Keratinocyte (primary cell): ENCODE measurements around the gene VAT1. TPM values are rescaled to one million over a fixed set of nuclear protein-coding genes. Genes with fewer than 3 reads are reported as not detected.

Experiments used
- DNase-seq: peaks from one replicate; pipeline ENCODE4 v3.0.0-alpha.2; 2011; ENCODE audit warnings: low read depth, missing footprints, low spot score
- FAIRE-seq: peaks from 2 replicates; lab custom pipeline; 2011; peaks lifted over from hg19 to GRCh38; lab: Jason Lieb, UNC
- H2AFZ ChIP-seq: 2 replicates; pipeline ENCODE4 v1.6.0; 2012; ENCODE audit warnings: low read length, control low read depth, inconsistent platforms; ENCODE audit not compliant: control insufficient read depth
- H3K27ac ChIP-seq: 2 replicates; pipeline ENCODE4 v1.5.1; 2011; ENCODE audit warnings: low read length; ENCODE audit not compliant: control insufficient read depth, insufficient read depth
- H3K27me3 ChIP-seq: 3 replicates; pipeline ENCODE4 v1.6.0; 2011; ENCODE audit warnings: low read length; ENCODE audit not compliant: control insufficient read depth, insufficient read depth; ENCODE audit errors: extremely low read depth
- H3K36me3 ChIP-seq, 2 experiments: 2 replicates in 1 of 2; 3 replicates in 1 of 2; pipeline ENCODE4 v1.5.1; 2011; ENCODE audit warnings: low read length in 2 of 2, mild to moderate bottlenecking in 1 of 2; ENCODE audit not compliant: control insufficient read depth in 2 of 2, insufficient read depth in 2 of 2; ENCODE audit errors: extremely low read depth in 1 of 2
- H3K4me1 ChIP-seq: 3 replicates; pipeline ENCODE4 v1.5.1; 2011; ENCODE audit warnings: low read length; ENCODE audit not compliant: control insufficient read depth, insufficient read depth; ENCODE audit errors: extremely low read depth
- H3K4me2 ChIP-seq: 3 replicates; pipeline ENCODE4 v1.6.0; 2011; ENCODE audit warnings: low read depth, low read length; ENCODE audit not compliant: control insufficient read depth, insufficient read depth; ENCODE audit errors: extremely low read depth
- H3K4me3 ChIP-seq, 3 experiments: fragments of 200-600 bp in 1 of 3; sonication (generic) in 1 of 3; 2 replicates in 2 of 3; 3 replicates in 1 of 3; pipeline ENCODE4 v1.5.1; 2011 to 2016; ENCODE audit warnings: low read length in 3 of 3, mild to moderate bottlenecking in 3 of 3, control low read depth in 2 of 3, inconsistent platforms in 1 of 3, low read depth in 1 of 3, mixed read lengths in 1 of 3, mixed run types in 1 of 3, moderate library complexity in 1 of 3; ENCODE audit not compliant: control insufficient read depth in 2 of 3, insufficient read depth in 2 of 3; ENCODE audit errors: extremely low read depth in 1 of 3
- H3K79me2 ChIP-seq: 2 replicates; pipeline ENCODE4 v1.6.0; 2012; ENCODE audit warnings: low read length; ENCODE audit not compliant: control insufficient read depth, insufficient read depth
- H3K9ac ChIP-seq: 3 replicates; pipeline ENCODE4 v1.6.0; 2011; ENCODE audit warnings: low read length; ENCODE audit not compliant: control insufficient read depth, insufficient read depth; ENCODE audit errors: extremely low read depth
- H3K9me1 ChIP-seq: 3 replicates; pipeline ENCODE4 v1.6.0; 2011; ENCODE audit warnings: low read length; ENCODE audit not compliant: control insufficient read depth, insufficient read depth; ENCODE audit errors: extremely low read depth
- H3K9me3 ChIP-seq: 2 replicates; pipeline ENCODE4 v1.5.1; 2012; ENCODE audit warnings: low read depth, low read length; ENCODE audit not compliant: control insufficient read depth
- H4K20me1 ChIP-seq: 3 replicates; pipeline ENCODE4 v1.6.0; 2011; ENCODE audit warnings: low read length; ENCODE audit not compliant: control insufficient read depth, insufficient read depth; ENCODE audit errors: extremely low read depth
- CTCF ChIP-seq, 3 experiments: IDR thresholded peaks in 1 of 3; conservative IDR thresholded peaks in 1 of 3; optimal IDR thresholded peaks in 1 of 3; 2 replicates in 2 of 3; 3 replicates in 1 of 3; pipeline versions ENCODE3 to v1.5.1; 2011; ENCODE audit warnings: low read length in 3 of 3, mild to moderate bottlenecking in 3 of 3, moderate library complexity in 2 of 3, control low read depth in 1 of 3, inconsistent platforms in 1 of 3; ENCODE audit not compliant: insufficient read depth in 2 of 3; ENCODE audit errors: extremely low read depth in 1 of 3
- EZH2 ChIP-seq: IDR thresholded peaks from one replicate; pipeline ENCODE4 v1.6.1; 2012; ENCODE audit warnings: inconsistent platforms, mild to moderate bottlenecking, low read length, moderate library complexity
- dilution Hi-C: fragments of 300-500 bp; cut with MboI; formaldehyde crosslinking; loops from one replicate; pipeline ENCODE4 v1.7.0; 2020; ENCODE audit warnings: low sequenced_read_pairs; ENCODE audit not compliant: extremely low pct_ligation_motif_present
- polyA plus RNA-seq, 5 experiments: library from polyadenylated mRNA; depleted of rRNA in 3 of 5; stranded (reverse) in 3 of 5; stranded (forward) in 1 of 5; unstranded in 1 of 5; fragments of >200 nt; gene quantifications; 1 replicate in 1 of 5; 2 replicates in 3 of 5; 3 replicates in 1 of 5; pipeline versions ENCODE4 v1.2.1 to v1.2.3, GENCODE V29; 2011 to 2012; ENCODE audit warnings: missing spikeins in 2 of 5, low read depth in 1 of 5, low replicate concordance in 1 of 5

The VAT1 gene
- polyA plus RNA-seq, 1 donor (not counting 4 experiments of a cell fraction or from before 2014, with no cell fraction given) = 151 TPM

- H3K4me3 ChIP-seq = no peak overlapping the region
- H3K9ac ChIP-seq = no peak overlapping the region
- no peak for FAIRE-seq
- H3K4me2 ChIP-seq = no peak overlapping the region
- no peak for TF ChIP-seq CTCF (optimal IDR thresholded peaks at IDR 0.05 in 1 of 3, IDR thresholded peaks at IDR 0.05 in 1 of 3, conservative IDR thresholded peaks at IDR 0.05 in 1 of 3; ENCODE audit: extremely low read depth in 1 of 3, insufficient read depth in 2 of 3, low read length in 3 of 3)
- TF ChIP-seq EZH2 = no peak
- H3K9me3 ChIP-seq = no peaks in the 10 kb centered on the region
- no peak for DNase-seq
- dilution Hi-C loops = no loop called here
- H3K9me1 ChIP-seq = no peaks in the 10 kb centered on the region
- no peaks in the 10 kb centered on the region for H3K79me2 ChIP-seq
- H3K27ac ChIP-seq = no peak overlapping the region
- H3K4me1 ChIP-seq = no peaks in the 10 kb centered on the region
- H3K27me3 ChIP-seq = no peaks in the 10 kb centered on the region
- H3K36me3 ChIP-seq = peaks cover 0 to 6% of the 10 kb centered on the region in 2 experiments
- no peaks in the 10 kb centered on the region for H4K20me1 ChIP-seq
- no peak overlapping the region for H2AFZ ChIP-seq
These were observed 19.9 kb upstream of the VAT1 start for GRCh38 chr17:43042025-43042628.

- dilution Hi-C loops = no loop called here
- H3K4me3 ChIP-seq = no peak overlapping the region
These were observed 18.5 kb upstream of the VAT1 start for GRCh38 chr17:43040655-43041054.

More at GRCh38 chr17:43040655-43041054, 18.5 kb upstream of the VAT1 start:
- FAIRE-seq (no peak), DNase-seq (no peak)
- no peak overlapping the region for H3K4me2 ChIP-seq
- no peaks in the 10 kb centered on the region for H3K9me3 ChIP-seq
- H2AFZ ChIP-seq = no peak overlapping the region
- H3K27ac ChIP-seq = no peak overlapping the region
- TF ChIP-seq CTCF (optimal IDR thresholded peaks at IDR 0.05 in 1 of 3, IDR thresholded peaks at IDR 0.05 in 1 of 3, conservative IDR thresholded peaks at IDR 0.05 in 1 of 3; ENCODE audit: extremely low read depth in 1 of 3, insufficient read depth in 2 of 3, low read length in 3 of 3) (no peak), EZH2 (no peak)
- no peak overlapping the region for H3K9ac ChIP-seq
- H3K4me1 ChIP-seq = no peaks in the 10 kb centered on the region
- H3K36me3 ChIP-seq = peaks cover 0 to 6% of the 10 kb centered on the region in 2 experiments
- H3K27me3 ChIP-seq = no peaks in the 10 kb centered on the region
- no peaks in the 10 kb centered on the region for H3K9me1 ChIP-seq
- H4K20me1 ChIP-seq = no peaks in the 10 kb centered on the region
- no peaks in the 10 kb centered on the region for H3K79me2 ChIP-seq
